K562 (cell line): Measurements from ENCODE around the gene ADNP2. TPM values are rescaled to one million over a fixed set of nuclear protein-coding genes. Genes with fewer than 3 reads are reported as not detected.

ENCODE experiments used
- ATAC-seq: fragments of 200-7000 bp; cut with Tn5 transposase; 3 replicates; pipeline ENCODE4 v1.9.1; 2020; ENCODE audit warnings: moderate library complexity
- BruUV-seq: library from RNA; stranded (reverse); fragments of 400-500 nt; replicated peaks from 2 replicates; lab custom pipeline; 2021; lab: Mats Ljungman, UMichigan
- CTCF ChIA-PET: fragments of 300-600 bp; formaldehyde crosslinking; extraction: SDS; loops from one replicate; lab custom pipeline; 2021; ENCODE audit warnings: low intra/inter-chr PET ratio; lab: Yijun Ruan, JAX
- POLR2A ChIA-PET: fragments of 300-600, 350-650 bp; sonication (Branson Sonifier 250); formaldehyde crosslinking; extraction: SDS; loops from one replicate; lab custom pipeline; 2021; ENCODE audit warnings: antibody characterized with exemption, inconsistent platforms; lab: Yijun Ruan, JAX
- DNase-seq, 4 experiments: peaks; one replicate each; pipeline versions ENCODE4 v3.0.0 to v3.0.0-alpha.2; 2011 to 2018; ENCODE audit warnings: low spot score in 3 of 4, mixed read lengths in 3 of 4; ENCODE audit errors: extremely low read depth in 1 of 4
- FAIRE-seq: peaks from 2 replicates; lab custom pipeline; 2011; peaks lifted over from hg19 to GRCh38; lab: Jason Lieb, UNC
- H2AFZ ChIP-seq: 2 replicates; pipeline ENCODE4 v1.6.0; 2011; ENCODE audit warnings: low read depth, low read length, control low read depth, inconsistent platforms
- H3K27ac ChIP-seq: fragments of 200-600 bp; 3 replicates; pipeline ENCODE4 v1.8.0; 2011; ENCODE audit warnings: low read depth, mild to moderate bottlenecking, control low read depth, inconsistent platforms, low read length, moderate library complexity, mixed read lengths; ENCODE audit errors: extremely low read depth
- H3K27me3 ChIP-seq, 2 experiments: fragments of 300-600 bp in 1 of 2; 2 replicates in 1 of 2; 3 replicates in 1 of 2; pipeline versions ENCODE4 v1.6.0 to v1.8.0; 2011; ENCODE audit warnings: inconsistent platforms in 2 of 2, low read length in 2 of 2, mild to moderate bottlenecking in 1 of 2, mixed read lengths in 1 of 2, moderate library complexity in 1 of 2; ENCODE audit not compliant: control insufficient read depth in 2 of 2, insufficient read depth in 2 of 2
- H3K36me3 ChIP-seq: fragments of 300-600 bp; 3 replicates; pipeline ENCODE4 v1.8.0; 2011; ENCODE audit warnings: mild to moderate bottlenecking, low read length, inconsistent platforms; ENCODE audit not compliant: control insufficient read depth, insufficient read depth
- H3K4me1 ChIP-seq, 2 experiments: fragments of 200-600 bp in 1 of 2; replicated peaks in 1 of 2; 2 replicates in 1 of 2; 3 replicates in 1 of 2; pipeline versions ENCODE4 v1.5.1 to v1.8.0; 2011; ENCODE audit warnings: inconsistent platforms in 2 of 2, low read length in 2 of 2, mild to moderate bottlenecking in 1 of 2, mixed read lengths in 1 of 2, moderate library complexity in 1 of 2; ENCODE audit not compliant: control insufficient read depth in 2 of 2, insufficient read depth in 2 of 2
- H3K4me2 ChIP-seq: 2 replicates; pipeline ENCODE4 v1.6.1; 2011; ENCODE audit warnings: low read length, control low read depth, inconsistent platforms, mixed read lengths; ENCODE audit not compliant: insufficient read depth
- H3K4me3 ChIP-seq: fragments of 200-600 bp; sonication (generic), shearing (Covaris generic); 2 replicates; pipeline ENCODE4 v1.5.1; 2016; ENCODE audit warnings: control low read depth, inconsistent platforms
- H3K79me2 ChIP-seq: fragments of 200-600 bp; 3 replicates; pipeline ENCODE4 v1.8.0; 2011; ENCODE audit warnings: low read length, inconsistent platforms; ENCODE audit not compliant: control insufficient read depth, insufficient read depth
- H3K9ac ChIP-seq, 2 experiments: 2 replicates each; pipeline versions ENCODE4 v1.6.0 to v1.6.1; 2011; ENCODE audit warnings: low read depth in 2 of 2, low read length in 2 of 2, control low read depth in 1 of 2, inconsistent platforms in 1 of 2, mild to moderate bottlenecking in 1 of 2, mixed read lengths in 1 of 2; ENCODE audit not compliant: insufficient read depth in 1 of 2
- H3K9me1 ChIP-seq: one replicate; pipeline ENCODE4 v1.6.0; 2011; ENCODE audit warnings: inconsistent platforms, mild to moderate bottlenecking, low read length, moderate library complexity; ENCODE audit not compliant: control insufficient read depth, insufficient read depth
- H3K9me3 ChIP-seq: replicated peaks from 2 replicates; pipeline ENCODE4 v1.5.1; 2011; ENCODE audit warnings: low read depth, low read length, inconsistent platforms; ENCODE audit not compliant: control insufficient read depth, insufficient read depth
- H4K20me1 ChIP-seq: replicated peaks from 2 replicates; pipeline ENCODE4 v1.6.1; 2011; ENCODE audit warnings: low read length, inconsistent platforms, mixed read lengths; ENCODE audit not compliant: control insufficient read depth, insufficient read depth
- ATF1 ChIP-seq, 2 experiments: fragments of 450-650 bp in 1 of 2; IDR thresholded peaks; 2 replicates each; pipeline ENCODE4 v1.6.1; 2016; ENCODE audit warnings: missing compliant biosample characterization in 1 of 2, missing genetic modification characterization in 1 of 2
- BRF2 ChIP-seq: IDR thresholded peaks from 3 replicates; pipeline ENCODE4 v1.6.1; 2011; ENCODE audit warnings: borderline replicate concordance, mild to moderate bottlenecking; ENCODE audit not compliant: insufficient read length, insufficient read depth
- ELF1 ChIP-seq: fragments of 200-800 bp; sonication (Bioruptor generic); IDR thresholded peaks from 2 replicates; pipeline ENCODE4 v1.6.1; 2016; ENCODE audit warnings: missing genetic modification characterization, missing compliant biosample characterization
- HNRNPLL ChIP-seq: fragments of 200-400 bp; formaldehyde crosslinking; IDR thresholded peaks from 2 replicates; pipeline ENCODE4 v1.6.1; 2017; ENCODE audit warnings: low read length, low read depth, mild to moderate bottlenecking; ENCODE audit not compliant: poor library complexity, severe bottlenecking
- KDM1A ChIP-seq, 2 experiments: fragments of 450-650 bp; IDR thresholded peaks; 2 replicates each; pipeline ENCODE4 v1.6.1; 2016; ENCODE audit warnings: mild to moderate bottlenecking in 2 of 2
- NCOA4 ChIP-seq: fragments of 450-650 bp; IDR thresholded peaks from 2 replicates; pipeline ENCODE4 v1.6.1; 2018; ENCODE audit warnings: mild to moderate bottlenecking; ENCODE audit not compliant: partially characterized antibody
- NFIC ChIP-seq: fragments of 450-650 bp; IDR thresholded peaks from 2 replicates; pipeline ENCODE4 v1.6.1; 2017; ENCODE audit warnings: mild to moderate bottlenecking, inconsistent platforms
- NR1H2 ChIP-seq: sonication (generic); formaldehyde crosslinking; IDR thresholded peaks from 2 replicates; pipeline ENCODE4 v1.4.0; 2020; ENCODE audit warnings: mild to moderate bottlenecking, missing genetic modification reagents
- RBM15 ChIP-seq: fragments of 200-400 bp; formaldehyde crosslinking; IDR thresholded peaks from 2 replicates; pipeline ENCODE4 v1.6.1; 2018; ENCODE audit warnings: mild to moderate bottlenecking, low read length, moderate library complexity; ENCODE audit not compliant: insufficient read depth
- RUNX1 ChIP-seq: sonication (generic); IDR thresholded peaks from 2 replicates; pipeline ENCODE4 v1.6.1; 2016; ENCODE audit warnings: antibody characterized with exemption, low read depth
- SIRT6 ChIP-seq: IDR thresholded peaks from one replicate; pipeline ENCODE4 v1.6.1; 2012; ENCODE audit warnings: low read depth, mild to moderate bottlenecking, control low read depth, inconsistent platforms, low read length, moderate library complexity
- TAF7 ChIP-seq: fragments of 450-650 bp; IDR thresholded peaks from 2 replicates; pipeline ENCODE4 v1.6.1; 2016; ENCODE audit warnings: missing genetic modification characterization, missing compliant biosample characterization
- VEZF1 ChIP-seq: fragments of 200-800 bp; sonication (Bioruptor generic); IDR thresholded peaks from 2 replicates; pipeline ENCODE4 v1.6.1; 2017; ENCODE audit warnings: missing genetic modification characterization, missing compliant biosample characterization
- ZZZ3 ChIP-seq: fragments of 450-650 bp; IDR thresholded peaks from 2 replicates; pipeline ENCODE4 v1.6.1; 2016; ENCODE audit warnings: antibody characterized with exemption, mild to moderate bottlenecking, moderate library complexity
- WGBS: fragments of 100-300 bp; shearing (Covaris generic); methylation state at CpG from one replicate; pipeline ENCODE4 v1.1.6; 2016; ENCODE audit warnings: low coverage, mixed read lengths; ENCODE audit not compliant: insufficient coverage; ENCODE audit errors: missing lambda C conversion rate; 5-methylcytosine and 5-hydroxymethylcytosine counted together
- in situ Hi-C: fragments of 300-500 bp; cut with MboI; formaldehyde crosslinking; loops from 4 replicates; pipeline ENCODE4 v1.15.0; 2018; ENCODE audit warnings: inconsistent platforms, mixed read lengths
- intact Hi-C: fragments of 100-400 bp; cut with micrococcal nuclease; formaldehyde crosslinking; loops from 2 replicates; pipeline ENCODE4 v1.14.2; 2022
- polyA plus RNA-seq, 8 experiments: library from polyadenylated mRNA; depleted of rRNA in 4 of 8; stranded (reverse) in 5 of 8; unstranded in 3 of 8; fragments of >200 nt; fragmentation: Nextera tagmentation in 2 of 8; fragmentation: Illumina TruSeq in 1 of 8; extraction: Ambion mirVana in 2 of 8; extraction: Trizol in 1 of 8; gene quantifications; 2 replicates each; pipeline versions ENCODE4 v1.2.1 to v1.2.3, GENCODE V29; 2011 to 2014; ENCODE audit warnings: inconsistent platforms in 1 of 8, missing spikeins in 1 of 8
- total RNA-seq, 7 experiments: library from RNA; depleted of rRNA in 6 of 7; stranded (reverse); fragments of >200 nt in 6 of 7; fragmentation: Illumina TruSeq in 2 of 7; extraction: Trizol in 2 of 7; gene quantifications; 2 replicates each; pipeline versions ENCODE4 v1.2.1 to v1.2.3, GENCODE V29; 2011 to 2021; ENCODE audit warnings: low replicate concordance in 1 of 7
- TF ChIP-seq, protein P1 (sequence below): IDR thresholded peaks from 2 replicates; pipeline ENCODE4 v1.6.1; 2012; ENCODE audit warnings: low read depth, low read length, improper control_type of control experiment, borderline replicate concordance
- TF ChIP-seq, protein P2 (sequence below): sonication (generic); formaldehyde crosslinking; IDR thresholded peaks from 2 replicates; pipeline ENCODE4 v1.8.0; 2022; ENCODE audit warnings: mild to moderate bottlenecking, low read depth, missing genetic modification reagents
- TF ChIP-seq, protein P3 (sequence below): fragments of 450-650 bp; IDR thresholded peaks from 2 replicates; pipeline ENCODE4 v1.6.1; 2016

The ADNP2 gene
- total and polyA plus RNA-seq, 9 of the 15 experiments (the other 6 are each of a cell fraction or from before 2014, with no cell fraction given): 5.8 to 24.3 (median 16.0) TPM

- Histone ChIP-seq H3K4me2 (no peak overlapping the region), H3K4me1 (no peaks in the 10 kb centered on the region), H3K36me3 (no peaks in the 10 kb centered on the region), H3K79me2 (no peaks in the 10 kb centered on the region), H3K27me3 (no peaks in the 10 kb centered on the region), H4K20me1 (no peaks in the 10 kb centered on the region), H3K27ac (no peak overlapping the region), H2AFZ (no peak overlapping the region), H3K4me3 (no peak overlapping the region), H3K9me3 (0 out of 2 replicates have a peak, but pooled peaks cover 3% of the 10 kb centered on the region), H3K9ac (no peak overlapping the region), H3K9me1 (no peaks in the 10 kb centered on the region)
- 23% methylated on average over 6 of the region's 6 CpGs for WGBS
- FAIRE-seq (no peak), DNase-seq (no peak), ATAC-seq (no peak)
- ChIA-PET POLR2A (no interaction called here), CTCF (no interaction called here)
- intact Hi-C loops: no loop called here
- no TSS peak for BruUV-seq
- in situ Hi-C loops: no loop called here
- TF ChIP-seq VEZF1 (CRISPR knock-in tag) (no peak), BRF2 (no peak), ATF1 (CRISPR knock-in tag; IDR thresholded peaks at IDR 0.05) (no peak), ATF1 (tag; IDR thresholded peaks at IDR 0.05) (no peak), ELF1 (tag) (no peak), NR1H2 (no peak), NCOA4 (no peak), NFIC (no peak), KDM1A (IDR thresholded peaks at IDR 0.05) (no peak), RBM15 (no peak), ZZZ3 (no peak), RUNX1 (no peak), HNRNPLL (no peak), TAF7 (tag) (no peak), SIRT6 (no peak)
- TF ChIP-seq, protein P1, sequence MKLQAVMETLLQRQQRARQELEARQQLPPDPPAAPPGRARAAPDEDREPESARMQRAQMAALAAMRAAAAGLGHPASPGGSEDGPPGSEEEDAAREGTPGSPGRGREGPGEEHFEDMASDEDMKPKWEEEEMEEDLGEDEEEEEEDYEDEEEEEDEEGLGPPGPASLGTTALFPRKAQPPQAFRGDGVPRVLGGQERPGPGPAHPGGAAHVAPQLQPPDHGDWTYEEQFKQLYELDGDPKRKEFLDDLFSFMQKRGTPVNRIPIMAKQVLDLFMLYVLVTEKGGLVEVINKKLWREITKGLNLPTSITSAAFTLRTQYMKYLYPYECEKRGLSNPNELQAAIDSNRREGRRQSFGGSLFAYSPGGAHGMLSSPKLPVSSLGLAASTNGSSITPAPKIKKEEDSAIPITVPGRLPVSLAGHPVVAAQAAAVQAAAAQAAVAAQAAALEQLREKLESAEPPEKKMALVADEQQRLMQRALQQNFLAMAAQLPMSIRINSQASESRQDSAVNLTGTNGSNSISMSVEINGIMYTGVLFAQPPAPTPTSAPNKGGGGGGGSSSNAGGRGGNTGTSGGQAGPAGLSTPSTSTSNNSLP: no peak
- TF ChIP-seq, protein P2, sequence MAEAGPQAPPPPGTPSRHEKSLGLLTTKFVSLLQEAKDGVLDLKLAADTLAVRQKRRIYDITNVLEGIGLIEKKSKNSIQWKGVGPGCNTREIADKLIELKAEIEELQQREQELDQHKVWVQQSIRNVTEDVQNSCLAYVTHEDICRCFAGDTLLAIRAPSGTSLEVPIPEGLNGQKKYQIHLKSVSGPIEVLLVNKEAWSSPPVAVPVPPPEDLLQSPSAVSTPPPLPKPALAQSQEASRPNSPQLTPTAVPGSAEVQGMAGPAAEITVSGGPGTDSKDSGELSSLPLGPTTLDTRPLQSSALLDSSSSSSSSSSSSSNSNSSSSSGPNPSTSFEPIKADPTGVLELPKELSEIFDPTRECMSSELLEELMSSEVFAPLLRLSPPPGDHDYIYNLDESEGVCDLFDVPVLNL (CRISPR knock-in tag): no peak
- TF ChIP-seq, protein P3, sequence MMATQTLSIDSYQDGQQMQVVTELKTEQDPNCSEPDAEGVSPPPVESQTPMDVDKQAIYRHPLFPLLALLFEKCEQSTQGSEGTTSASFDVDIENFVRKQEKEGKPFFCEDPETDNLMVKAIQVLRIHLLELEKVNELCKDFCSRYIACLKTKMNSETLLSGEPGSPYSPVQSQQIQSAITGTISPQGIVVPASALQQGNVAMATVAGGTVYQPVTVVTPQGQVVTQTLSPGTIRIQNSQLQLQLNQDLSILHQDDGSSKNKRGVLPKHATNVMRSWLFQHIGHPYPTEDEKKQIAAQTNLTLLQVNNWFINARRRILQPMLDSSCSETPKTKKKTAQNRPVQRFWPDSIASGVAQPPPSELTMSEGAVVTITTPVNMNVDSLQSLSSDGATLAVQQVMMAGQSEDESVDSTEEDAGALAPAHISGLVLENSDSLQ: no peak
Measured at GRCh38 chr18:80059945-80060344, 49.1 kb upstream of the ADNP2 start.
